ENCODE data around the gene SLC37A1.
"Not testable (repeated sequence)": the region's sequence is repeated elsewhere in the genome, so short reads cannot be mapped to it uniquely, and the experiment has no call there.

SLC37A1 gene

DNA sequence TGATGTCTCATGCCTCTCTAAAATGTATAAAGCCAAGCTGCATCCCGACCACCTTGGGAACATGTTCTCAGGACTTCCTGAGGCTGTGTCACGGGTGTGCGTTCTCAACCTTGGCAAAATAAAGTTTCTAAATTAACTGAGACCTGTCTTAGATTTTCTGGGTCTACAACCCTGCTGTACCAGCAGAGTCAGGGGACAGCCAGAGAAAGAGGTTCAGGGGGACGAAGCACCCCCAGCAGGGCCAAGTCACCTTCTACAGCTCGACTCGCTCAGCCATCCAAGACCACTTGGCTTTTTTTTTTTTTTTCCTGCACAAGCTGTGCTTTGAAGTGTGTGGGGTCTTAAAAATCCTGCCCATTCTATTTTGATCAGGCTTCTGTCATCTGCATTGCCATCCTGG, 111.3 kb downstream of the SLC37A1 start:
- no peak for DNase-seq (ENCODE audit: extremely low read depth, insufficient read length)
- Histone ChIP-seq H3K36me3 (ENCODE audit: control insufficient read depth, insufficient read depth, low read length) (no peaks in the 10 kb centered on the region), H3K4me3 (replicated peaks; ENCODE audit: low read depth, low read length) (no peak overlapping the region), H3K27me3 (replicated peaks; ENCODE audit: control insufficient read depth, insufficient read depth, low read length) (no peaks in the 10 kb centered on the region; the same call in none of the 2 replicates)
- TF ChIP-seq, protein P1, sequence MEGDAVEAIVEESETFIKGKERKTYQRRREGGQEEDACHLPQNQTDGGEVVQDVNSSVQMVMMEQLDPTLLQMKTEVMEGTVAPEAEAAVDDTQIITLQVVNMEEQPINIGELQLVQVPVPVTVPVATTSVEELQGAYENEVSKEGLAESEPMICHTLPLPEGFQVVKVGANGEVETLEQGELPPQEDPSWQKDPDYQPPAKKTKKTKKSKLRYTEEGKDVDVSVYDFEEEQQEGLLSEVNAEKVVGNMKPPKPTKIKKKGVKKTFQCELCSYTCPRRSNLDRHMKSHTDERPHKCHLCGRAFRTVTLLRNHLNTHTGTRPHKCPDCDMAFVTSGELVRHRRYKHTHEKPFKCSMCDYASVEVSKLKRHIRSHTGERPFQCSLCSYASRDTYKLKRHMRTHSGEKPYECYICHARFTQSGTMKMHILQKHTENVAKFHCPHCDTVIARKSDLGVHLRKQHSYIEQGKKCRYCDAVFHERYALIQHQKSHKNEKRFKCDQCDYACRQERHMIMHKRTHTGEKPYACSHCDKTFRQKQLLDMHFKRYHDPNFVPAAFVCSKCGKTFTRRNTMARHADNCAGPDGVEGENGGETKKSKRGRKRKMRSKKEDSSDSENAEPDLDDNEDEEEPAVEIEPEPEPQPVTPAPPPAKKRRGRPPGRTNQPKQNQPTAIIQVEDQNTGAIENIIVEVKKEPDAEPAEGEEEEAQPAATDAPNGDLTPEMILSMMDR (IDR thresholded peaks at IDR 0.05; ENCODE audit: insufficient read depth, low read length, poor library complexity, severe bottlenecking) = no peak

DNA sequence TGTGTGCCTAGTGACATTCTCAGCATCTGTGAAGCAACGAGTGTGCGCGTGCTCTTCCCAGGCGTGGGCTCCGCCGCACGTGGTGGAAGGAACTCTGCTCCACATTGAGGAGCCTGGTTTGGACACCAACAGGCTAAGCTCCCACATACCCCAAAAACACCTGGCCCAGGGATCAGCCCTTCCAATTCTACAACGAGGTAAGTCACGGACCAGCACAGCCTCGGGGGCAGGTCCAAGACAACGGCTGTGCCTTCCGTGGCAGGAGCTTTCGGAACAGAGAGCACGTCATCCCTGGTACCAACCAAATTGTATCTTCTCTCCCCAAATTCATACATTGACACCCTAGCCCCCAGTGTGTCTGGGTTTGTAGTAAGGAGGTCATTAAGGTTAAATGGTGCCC, 112.5 kb downstream of the SLC37A1 start:
- TF ChIP-seq, protein P1 (IDR thresholded peaks at IDR 0.05; ENCODE audit: insufficient read depth, low read length, poor library complexity, severe bottlenecking) = no peak

DNA sequence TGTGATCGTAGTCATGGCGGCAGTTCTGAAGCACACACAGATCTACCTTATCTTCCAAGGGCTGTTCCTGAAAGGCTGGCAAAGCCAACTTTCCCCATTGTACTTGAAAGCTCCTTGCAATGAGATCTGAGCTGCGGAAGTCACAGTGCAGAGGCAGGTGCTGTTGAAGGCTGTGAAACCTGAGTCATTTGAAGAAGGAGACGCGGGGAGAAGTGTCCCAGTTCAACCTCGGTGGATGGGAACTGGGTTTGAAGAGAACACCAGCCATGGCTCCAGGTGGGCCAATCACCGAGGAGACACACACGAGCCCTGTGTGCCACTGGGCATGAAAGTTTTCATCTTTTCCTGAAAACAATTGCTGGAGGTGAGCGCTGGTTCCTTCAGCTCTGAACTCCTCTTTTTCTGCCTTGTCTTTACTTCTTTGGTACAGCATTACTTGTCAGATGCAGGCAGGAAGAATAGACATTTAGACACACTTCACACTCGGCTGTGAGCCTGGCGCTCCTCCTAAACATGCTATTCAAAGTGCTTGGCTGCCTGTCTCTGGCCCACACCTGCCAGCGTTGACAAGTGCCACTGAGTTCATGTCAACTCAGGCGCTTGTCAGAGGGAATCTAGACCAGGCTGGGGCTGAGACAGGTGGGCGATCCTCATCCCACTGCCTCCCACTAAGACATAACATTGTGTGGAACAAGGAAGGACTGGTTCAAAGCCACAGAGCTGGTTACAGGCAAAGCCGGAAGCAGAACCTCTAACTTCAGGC, 114.1 kb downstream of the SLC37A1 start:
- Histone ChIP-seq H3K36me3 (ENCODE audit: control insufficient read depth, insufficient read depth, low read length) (no peaks in the 10 kb centered on the region), H3K4me3 (replicated peaks; ENCODE audit: low read depth, low read length) (no peak overlapping the region), H3K27me3 (replicated peaks; ENCODE audit: control insufficient read depth, insufficient read depth, low read length) (no peaks in the 10 kb centered on the region; the same call in none of the 2 replicates)
- TF ChIP-seq, protein P1 (IDR thresholded peaks at IDR 0.05; ENCODE audit: insufficient read depth, low read length, poor library complexity, severe bottlenecking) = no peak
- DNase-seq (ENCODE audit: extremely low read depth, insufficient read length) = no peak

More for the DNA sequence above, 112.5 kb downstream of the SLC37A1 start:
- H3K36me3 ChIP-seq (ENCODE audit: control insufficient read depth, insufficient read depth, low read length) = no peaks in the 10 kb centered on the region
- no peak overlapping the region for H3K4me3 ChIP-seq (replicated peaks; ENCODE audit: low read depth, low read length)
- no peak for DNase-seq (ENCODE audit: extremely low read depth, insufficient read length)
- H3K27me3 ChIP-seq (replicated peaks; ENCODE audit: control insufficient read depth, insufficient read depth, low read length) = no peaks in the 10 kb centered on the region; the same call in none of the 2 replicates

DNA sequence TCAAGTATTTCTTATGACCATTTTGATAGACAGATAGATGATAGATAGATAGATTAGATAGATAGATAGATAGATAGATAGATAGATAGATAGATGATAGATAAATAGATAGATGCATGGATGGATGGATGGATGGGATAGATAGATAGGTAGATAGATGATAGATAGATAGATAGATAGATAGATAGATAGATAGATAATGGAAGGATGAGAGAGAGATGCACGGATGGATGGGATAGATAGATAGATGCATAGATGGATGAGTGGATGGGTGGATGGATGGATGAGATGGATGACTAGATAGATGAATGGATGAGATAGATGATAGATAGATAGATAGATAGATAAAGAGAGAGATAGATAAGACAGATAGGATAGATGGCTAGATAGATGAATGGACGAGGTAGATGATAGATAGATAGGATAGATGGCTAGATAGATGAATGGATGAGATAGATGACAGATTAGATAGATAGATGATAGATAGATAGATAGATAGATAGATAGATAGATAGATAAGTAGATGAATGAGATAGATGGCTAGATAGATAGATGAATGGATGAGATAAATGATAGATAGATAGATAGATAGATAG, 114.9 kb downstream of the SLC37A1 start:
- not testable (repeated sequence) for H3K36me3 ChIP-seq (ENCODE audit: control insufficient read depth, insufficient read depth, low read length); H3K4me3 ChIP-seq (replicated peaks; ENCODE audit: low read depth, low read length); H3K27me3 ChIP-seq (replicated peaks; ENCODE audit: control insufficient read depth, insufficient read depth, low read length); DNase-seq (ENCODE audit: extremely low read depth, insufficient read length)

DNA sequence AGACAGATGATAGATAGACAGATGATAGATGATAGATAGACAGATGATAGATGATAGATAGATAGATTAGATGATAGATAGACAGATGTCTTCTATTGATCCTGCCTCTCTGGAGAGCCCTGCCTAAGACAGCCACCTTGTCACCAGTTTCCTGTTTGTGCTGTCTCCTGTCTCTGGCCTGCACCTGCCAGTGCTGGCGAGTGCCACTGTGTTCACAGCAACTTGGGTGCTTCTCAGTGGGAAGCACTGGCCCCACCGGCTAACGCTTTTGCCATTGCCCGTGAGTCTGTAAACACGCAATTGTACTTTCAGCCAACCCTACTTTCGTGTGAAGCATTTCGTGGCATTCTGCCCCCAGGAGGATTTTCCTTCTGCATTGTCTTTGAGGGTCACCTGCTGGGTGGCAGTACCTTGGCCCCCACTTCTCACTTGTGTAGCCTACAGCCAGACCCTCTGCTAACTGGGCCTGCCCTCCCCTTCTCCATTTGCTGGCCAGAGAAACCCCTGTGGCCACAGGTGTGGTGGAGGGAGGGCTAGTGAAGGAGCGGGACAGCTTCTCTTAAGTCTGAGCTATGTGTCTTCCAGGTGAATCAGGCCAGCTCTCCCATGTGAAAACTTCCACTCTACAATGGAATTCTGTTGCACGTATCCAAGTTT, 116.4 kb downstream of the SLC37A1 start:
- Histone ChIP-seq H3K4me3 (replicated peaks; ENCODE audit: low read depth, low read length) (no peak overlapping the region), H3K36me3 (ENCODE audit: control insufficient read depth, insufficient read depth, low read length) (no peaks in the 10 kb centered on the region), H3K27me3 (replicated peaks; ENCODE audit: control insufficient read depth, insufficient read depth, low read length) (no peaks in the 10 kb centered on the region; the same call in none of the 2 replicates)
- TF ChIP-seq, protein P1 (IDR thresholded peaks at IDR 0.05; ENCODE audit: insufficient read depth, low read length, poor library complexity, severe bottlenecking) = no peak
- no peak for DNase-seq (ENCODE audit: extremely low read depth, insufficient read length)

DNA sequence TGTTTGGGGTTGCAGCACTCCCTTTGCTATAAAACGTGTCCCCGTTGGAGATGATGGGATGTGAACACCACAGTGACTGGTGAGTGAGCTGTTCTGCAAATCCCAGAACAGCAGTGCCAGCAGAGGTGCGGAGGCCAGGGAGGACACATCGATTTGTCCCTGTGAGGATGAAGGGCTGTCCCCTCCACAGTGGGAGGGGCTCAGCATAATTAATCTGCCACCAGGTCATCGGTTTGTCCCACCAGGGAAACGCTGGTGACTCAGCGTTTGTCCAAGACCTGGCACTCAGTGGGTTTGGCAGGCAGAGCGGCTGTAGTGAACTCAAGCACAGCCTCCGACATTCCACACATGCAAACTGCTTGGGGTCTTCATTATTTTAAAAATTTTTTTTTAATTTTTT, 117.0 kb downstream of the SLC37A1 start:
- TF ChIP-seq, protein P1 (IDR thresholded peaks at IDR 0.05; ENCODE audit: insufficient read depth, low read length, poor library complexity, severe bottlenecking) = no peak
- no peak for DNase-seq (ENCODE audit: extremely low read depth, insufficient read length)
- Histone ChIP-seq H3K27me3 (replicated peaks; ENCODE audit: control insufficient read depth, insufficient read depth, low read length) (no peaks in the 10 kb centered on the region; the same call in none of the 2 replicates), H3K36me3 (ENCODE audit: control insufficient read depth, insufficient read depth, low read length) (no peaks in the 10 kb centered on the region), H3K4me3 (replicated peaks; ENCODE audit: low read depth, low read length) (no peak overlapping the region)

All from GM06990 (cell line).